IPS DF 4.7 (cell line): ENCODE data around the gene USP49.

Source experiments
- DNase-seq: peaks from one replicate; pipeline ENCODE4 v3.0.0-alpha.2; 2013; ENCODE audit warnings: low spot score; ENCODE audit errors: extremely low read depth

USP49 gene

GRCh38 chr6:41929924-41930323 is 34.7 kb upstream of the USP49 start:
- DNase-seq, result no peak

GRCh38 chr6:41927253-41927652 is 32.1 kb upstream of the USP49 start:
- no peak for DNase-seq

DNA sequence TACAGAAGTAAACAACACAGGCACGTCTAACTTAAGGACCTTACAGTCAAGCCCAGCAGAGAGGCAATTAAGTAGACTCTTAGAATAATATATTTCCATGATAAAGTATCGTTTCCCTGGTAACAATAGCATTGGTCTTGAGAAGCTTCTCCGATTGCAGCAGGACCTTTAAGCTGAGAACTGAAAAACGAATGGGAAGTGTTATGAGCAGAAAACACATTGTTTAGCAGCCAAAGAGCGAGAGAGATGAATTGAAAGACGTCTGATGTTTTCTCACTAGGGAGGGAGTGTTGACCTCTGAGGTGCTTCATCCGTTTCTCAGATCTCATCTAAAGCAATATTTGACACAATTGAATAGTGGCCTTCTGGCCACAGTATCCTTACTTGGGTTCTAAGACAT is 27.0 kb upstream of the USP49 start:
- DNase-seq, result no peak

DNA sequence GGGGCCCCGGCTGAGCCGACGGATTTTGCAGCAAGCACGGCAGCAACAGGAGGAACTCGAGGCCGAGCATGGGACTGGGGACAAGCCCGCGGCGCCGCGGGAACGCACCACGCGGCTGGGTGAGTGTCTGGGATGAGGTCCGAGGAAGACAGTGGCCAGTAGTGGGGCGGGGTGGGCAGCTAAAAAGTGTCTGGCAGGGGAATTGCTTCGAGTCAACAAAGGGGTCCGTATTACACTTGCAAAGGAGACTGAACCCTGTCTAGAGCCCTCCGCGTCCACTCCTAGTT is 26.5 kb upstream of the USP49 start:
- no peak for DNase-seq

- no peak for DNase-seq
Measured at GRCh38 chr6:41920921-41921711, 25.9 kb upstream of the USP49 start, which contains the start of the genes BYSL and MED20. Gene BYSL, plus strand, starts transcription at chr6:41921499. Its CDS starts 64 bp downstream, at chr6:41921563. Gene MED20, minus strand, starts transcription at chr6:41921139. Its CDS starts 121 bp downstream, at chr6:41921018.

- no peak for DNase-seq
Measured at GRCh38 chr6:41917528-41917927, 22.4 kb upstream of the USP49 start.

- no peak for DNase-seq
Measured at GRCh38 chr6:41914869-41915530, 19.8 kb upstream of the USP49 start.

DNA sequence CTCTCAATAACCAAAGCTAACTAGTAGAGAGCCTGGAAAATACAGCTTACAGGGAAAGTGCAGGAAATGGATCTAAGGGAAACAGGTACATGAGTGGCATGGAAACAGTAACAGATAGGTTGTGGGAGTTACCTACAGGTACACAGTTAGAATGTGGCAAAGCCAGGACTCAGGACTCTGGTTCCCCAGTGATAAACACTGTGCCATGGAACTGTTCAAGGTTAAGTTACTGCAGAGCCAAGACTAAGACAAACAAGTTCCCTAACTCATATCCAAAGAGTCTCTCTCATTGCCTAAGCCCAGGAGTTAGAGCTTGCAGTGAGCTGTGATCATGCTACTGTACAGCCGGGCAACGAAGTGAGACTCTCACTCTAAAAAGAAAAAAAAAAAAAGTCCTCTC is 19.2 kb upstream of the USP49 start:
- DNase-seq, result no peak

- DNase-seq, result no peak
Measured at GRCh38 chr6:41909727-41910126, 14.6 kb upstream of the USP49 start.

DNA sequence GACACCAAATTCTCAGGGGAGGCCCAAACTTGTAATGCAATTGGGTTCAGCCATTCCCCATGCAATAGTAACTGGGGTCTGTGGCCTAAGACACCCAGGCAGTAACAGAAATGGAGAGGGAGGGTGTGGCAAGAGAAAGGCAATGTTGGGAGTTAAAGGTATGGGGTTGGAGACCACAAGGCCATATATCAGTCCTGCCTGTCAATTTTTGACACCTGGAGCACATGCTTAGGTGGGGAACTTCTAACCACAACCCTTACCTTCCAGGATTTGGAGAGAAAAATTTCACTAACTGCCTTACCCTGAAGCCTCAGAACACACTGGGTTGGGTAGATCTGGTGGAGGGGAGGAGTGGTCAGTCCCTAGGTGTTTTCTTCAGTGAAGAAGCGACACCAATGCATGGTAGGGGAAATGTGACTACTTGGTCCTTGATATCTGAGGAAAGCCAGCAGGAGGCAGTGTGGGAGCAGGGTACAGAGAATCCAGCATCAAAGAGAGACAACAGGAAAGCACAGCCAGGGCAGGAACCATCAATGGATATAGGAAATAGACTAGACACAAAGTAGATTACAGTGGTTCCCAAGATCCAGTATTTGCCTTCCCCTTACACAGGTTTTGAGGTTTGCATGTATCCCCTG is 6.8 kb upstream of the USP49 start:
- DNase-seq, result no peak

DNA sequence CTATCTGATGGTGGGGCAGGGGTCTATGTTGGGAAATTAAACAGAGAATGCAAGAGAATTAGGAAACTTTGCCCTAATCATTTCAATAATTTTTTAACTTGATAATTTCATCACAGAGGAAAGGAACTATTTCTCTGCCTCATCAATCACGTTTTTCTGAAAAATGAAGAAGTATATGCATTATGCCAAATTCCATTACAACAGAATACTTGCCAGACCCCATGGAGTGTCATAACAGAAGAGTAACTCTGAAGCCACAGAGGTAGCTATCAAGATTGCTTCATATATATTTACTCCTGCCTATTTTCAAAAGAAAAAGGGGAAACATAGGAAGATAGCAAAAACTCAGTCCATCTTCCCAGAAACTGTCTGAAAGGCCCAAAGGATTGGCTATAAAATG is 5.7 kb upstream of the USP49 start:
- DNase-seq, result no peak

GRCh38 chr6:41896281-41896680 is 1.1 kb upstream of the USP49 start:
- DNase-seq, result no peak

- DNase-seq, result no peak
Measured at GRCh38 chr6:41894366-41895299, 542 bp downstream of the USP49 start.

DNA sequence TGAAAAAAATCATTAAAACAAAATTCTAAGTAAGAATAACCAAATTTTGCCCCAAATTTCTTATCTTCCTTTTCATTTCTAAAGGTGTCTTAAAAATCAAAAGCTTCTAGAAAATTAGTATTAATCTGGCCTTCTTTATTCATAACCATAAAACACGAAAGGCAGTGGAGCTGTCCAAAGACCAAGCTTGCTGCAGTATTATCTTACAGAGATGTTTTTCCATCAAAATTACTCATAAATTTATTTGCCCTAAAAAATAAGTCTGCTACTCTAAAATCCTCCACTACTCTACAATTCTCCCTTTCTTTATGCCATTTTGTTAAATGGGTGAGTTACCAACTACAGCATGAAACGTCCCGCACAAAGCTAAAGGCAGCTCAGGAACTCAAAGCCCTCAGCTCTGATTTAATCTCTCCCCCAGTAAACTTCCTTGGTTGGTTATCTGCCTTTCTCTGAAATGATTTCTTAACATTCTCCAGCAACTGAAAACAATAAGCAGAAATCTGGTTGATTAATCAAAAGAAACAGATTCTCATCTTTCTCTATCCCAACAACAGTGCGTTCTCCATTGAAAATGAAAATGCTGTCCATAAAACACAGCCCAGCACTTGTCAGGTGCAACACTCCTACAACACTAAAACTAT is 2.1 kb downstream of the USP49 start:
- DNase-seq, result no peak

GRCh38 chr6:41887331-41887751 is 7.8 kb downstream of the USP49 start:
- no peak for DNase-seq

GRCh38 chr6:41885930-41886329 is 9.2 kb downstream of the USP49 start:
- no peak for DNase-seq

DNA sequence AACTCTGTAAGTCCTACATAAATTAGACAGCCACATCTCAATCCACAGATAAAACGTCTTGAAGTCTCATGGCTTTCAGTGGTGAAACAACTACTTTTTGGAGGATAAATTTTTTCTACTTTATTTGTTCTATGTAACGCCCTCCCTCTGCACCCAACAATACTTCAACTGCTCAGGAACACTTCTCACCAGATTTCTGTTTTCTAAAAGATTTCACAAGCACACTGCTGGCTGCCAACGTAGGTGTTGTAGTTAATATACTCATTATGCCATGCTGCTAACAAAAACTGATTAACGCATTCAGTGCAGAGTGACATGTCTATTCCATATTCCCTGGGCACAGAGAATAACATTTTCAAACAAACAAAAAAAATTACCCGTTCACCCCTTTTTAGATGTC is 10.2 kb downstream of the USP49 start:
- DNase-seq, result no peak

DNA sequence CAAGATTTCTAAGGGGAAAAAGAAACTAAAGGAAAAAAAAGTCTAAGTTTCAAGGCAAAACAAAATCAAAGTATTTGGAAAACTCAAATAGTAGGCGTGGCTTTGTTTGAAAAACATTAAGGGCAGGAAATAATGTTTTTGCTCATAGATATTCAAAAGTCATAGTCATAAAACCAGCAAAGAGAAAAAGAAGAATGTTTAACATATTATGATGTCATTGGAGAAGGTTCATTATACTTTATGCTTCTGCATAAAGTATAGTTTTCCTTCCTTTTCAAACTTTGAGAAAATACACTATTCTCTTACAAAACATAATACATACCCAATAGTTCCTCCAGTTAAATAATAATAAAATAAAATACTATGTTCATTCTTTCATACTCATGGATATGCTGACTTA is 13.7 kb downstream of the USP49 start:
- DNase-seq, result no peak

DNA sequence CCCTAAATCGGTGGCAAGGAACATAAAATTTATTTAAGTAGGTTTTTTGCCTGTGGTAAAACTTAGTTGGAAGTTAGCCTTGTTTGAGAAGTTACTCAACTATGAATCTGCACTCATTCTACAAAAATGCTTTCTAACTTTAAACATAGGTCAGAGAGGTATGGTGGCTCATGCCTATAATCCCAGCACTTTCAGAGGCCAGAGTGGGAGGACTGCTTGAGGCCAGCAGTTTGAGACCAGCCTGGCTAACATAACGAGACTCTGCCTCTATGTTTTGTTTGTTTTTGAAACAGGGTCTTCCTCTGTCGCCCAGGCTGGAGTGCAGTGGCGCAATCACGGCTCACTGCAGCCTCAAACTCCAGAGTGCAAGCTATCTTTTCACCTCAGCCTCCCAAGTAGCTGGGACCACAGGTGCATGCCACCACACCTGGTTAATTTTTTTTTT is 16.2 kb downstream of the USP49 start:
- no peak for DNase-seq

DNA sequence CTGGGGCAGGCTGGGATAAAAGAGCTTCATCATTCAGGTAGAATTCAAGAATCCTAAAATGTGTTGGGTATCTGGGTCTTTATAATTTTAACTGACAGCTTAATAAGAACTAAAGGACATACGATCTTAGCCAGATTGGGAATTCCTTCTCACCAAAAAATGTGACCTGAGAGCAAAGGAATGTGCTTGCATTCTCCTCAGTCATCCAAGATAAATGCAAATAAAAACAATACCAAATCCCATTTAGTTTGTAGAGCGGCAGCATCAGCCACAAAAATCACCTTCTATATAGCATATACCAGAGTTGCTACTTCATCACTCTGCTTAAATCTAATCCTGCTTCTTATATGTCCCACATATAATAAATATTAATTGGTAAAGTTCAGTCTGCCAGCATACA is 16.9 kb downstream of the USP49 start:
- DNase-seq, result no peak
